CD4-positive, CD25-positive, alpha-beta regulatory T cell (primary cell): ENCODE measurements around the gene DSCAM. TPM values are rescaled to one million over a fixed set of nuclear protein-coding genes. Genes with fewer than 3 reads are reported as not detected.

ENCODE experiments used
- ATAC-seq, 2 donors: fragments of 150-1000 bp; cut with Tn5 transposase; one replicate each; pipeline ENCODE4 v1.10.0; 2021; ENCODE audit warnings: low read depth in 2 of 2, moderate number of reproducible peaks in 2 of 2, moderate library complexity in 1 of 2
- DNase-seq, 3 donors: peaks; one replicate each; pipeline versions ENCODE4 v3.0.0 to v3.0.0-alpha.2; 2012 to 2022; ENCODE audit warnings: mixed read lengths in 1 of 3
- H3K27ac ChIP-seq: one replicate; pipeline ENCODE4 v1.7.0; 2013; ENCODE audit warnings: mild to moderate bottlenecking, low read length; ENCODE audit not compliant: insufficient read depth, poor library complexity, severe bottlenecking
- H3K27me3 ChIP-seq: one replicate; pipeline ENCODE4 v1.7.0; 2013; ENCODE audit warnings: low read length; ENCODE audit not compliant: control insufficient read depth, insufficient read depth
- H3K36me3 ChIP-seq: one replicate; pipeline ENCODE4 v1.7.0; 2013; ENCODE audit warnings: mild to moderate bottlenecking, low read length, moderate library complexity; ENCODE audit not compliant: control insufficient read depth, insufficient read depth
- H3K4me1 ChIP-seq: 2 replicates; pipeline ENCODE4 v1.7.0; 2013; ENCODE audit warnings: mild to moderate bottlenecking, low read length; ENCODE audit not compliant: insufficient read depth, control insufficient read depth, poor library complexity, severe bottlenecking
- H3K4me3 ChIP-seq: one replicate; pipeline ENCODE4 v1.7.0; 2013; ENCODE audit warnings: low read depth, mild to moderate bottlenecking, low read length, moderate library complexity
- H3K9me3 ChIP-seq, 2 experiments: 1 replicate in 1 of 2; 2 replicates in 1 of 2; pipeline ENCODE4 v1.7.0; 2013; ENCODE audit warnings: low read length in 2 of 2, mild to moderate bottlenecking in 1 of 2, moderate library complexity in 1 of 2; ENCODE audit not compliant: control insufficient read depth in 2 of 2
- H3K27ac Mint-ChIP-seq, 3 donors: one replicate each; pipeline ENCODE4 v1.8.0; 2020 to 2022; ENCODE audit warnings: mild to moderate bottlenecking in 3 of 3, mixed read lengths in 3 of 3, moderate library complexity in 2 of 3
- H3K27me3 Mint-ChIP-seq: one replicate; pipeline ENCODE4 v1.8.0; 2022; ENCODE audit warnings: mild to moderate bottlenecking, mixed read lengths
- H3K36me3 Mint-ChIP-seq: one replicate; pipeline ENCODE4 v1.8.0; 2020; ENCODE audit warnings: mixed read lengths
- H3K4me1 Mint-ChIP-seq, 4 donors: one replicate each; pipeline ENCODE4 v1.8.0; 2020 to 2022; ENCODE audit warnings: mixed read lengths in 4 of 4, mild to moderate bottlenecking in 1 of 4
- H3K4me3 Mint-ChIP-seq, 4 donors: one replicate each; pipeline ENCODE4 v1.8.0; 2020 to 2022; ENCODE audit warnings: mild to moderate bottlenecking in 4 of 4, mixed read lengths in 4 of 4, moderate library complexity in 3 of 4
- H3K9me3 Mint-ChIP-seq, 7 donors: one replicate each; pipeline ENCODE4 v1.8.0; 2020 to 2022; ENCODE audit warnings: mixed read lengths in 7 of 7, mild to moderate bottlenecking in 3 of 7, moderate library complexity in 2 of 7
- polyA plus RNA-seq, 4 donors: library from polyadenylated mRNA; unstranded; fragments of 300-500 nt; fragmentation: Illumina TruSeq; gene quantifications; one replicate each; pipeline ENCODE4 v1.2.3, GENCODE V29; 2021
- total RNA-seq: library from RNA; stranded (reverse); gene quantifications from one replicate; pipeline ENCODE4 v1.2.3, GENCODE V29; 2022

DSCAM gene
- total and polyA plus RNA-seq, 5 donors from 2014 or later = not detected

DNA sequence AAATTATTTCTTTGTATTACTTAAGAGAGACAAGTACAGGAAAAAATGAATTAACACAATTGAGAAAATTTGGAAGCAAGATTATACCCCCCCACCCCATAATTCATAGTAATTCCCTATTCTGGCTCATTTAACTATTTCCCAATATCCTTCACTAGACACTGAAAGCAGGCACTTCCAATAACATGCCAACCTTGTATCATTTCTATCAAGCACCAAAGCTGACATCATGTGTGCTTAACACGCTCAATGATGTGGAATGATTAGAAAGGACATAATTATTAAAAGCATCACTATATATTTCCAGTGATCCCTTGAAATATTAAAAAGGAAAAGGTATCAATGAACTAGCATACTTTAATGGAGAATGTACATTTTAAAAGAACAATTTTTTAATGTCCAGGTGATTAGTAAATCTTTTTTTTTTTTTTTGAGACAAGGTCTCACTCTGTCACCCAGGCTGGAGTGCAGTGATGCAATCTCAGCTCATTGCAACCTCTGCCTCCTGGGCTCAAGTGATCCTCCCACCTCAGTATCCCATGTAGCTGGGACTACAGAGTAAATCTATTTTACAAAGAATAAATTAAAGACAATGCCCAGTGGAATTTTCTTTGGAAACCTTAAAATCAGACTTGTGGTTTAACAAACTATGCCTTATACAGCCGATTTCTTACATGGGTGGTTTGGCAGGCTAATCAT is 443.9 kb downstream of the DSCAM start:
- no peaks in the 10 kb centered on the region for H3K27me3 Mint-ChIP-seq
- no peaks in the 10 kb centered on the region for H3K4me1 Mint-ChIP-seq
- ATAC-seq = no peak
- no peaks in the 10 kb centered on the region for H3K27me3 ChIP-seq
- no peak overlapping the region for H3K27ac ChIP-seq
- H3K27ac Mint-ChIP-seq = no peak overlapping the region
- H3K9me3 ChIP-seq = no peaks in the 10 kb centered on the region
- H3K36me3 Mint-ChIP-seq = no peaks in the 10 kb centered on the region
- no peak overlapping the region for H3K4me3 ChIP-seq
- H3K4me1 ChIP-seq = no peaks in the 10 kb centered on the region
- no peak overlapping the region for H3K4me3 Mint-ChIP-seq
- no peaks in the 10 kb centered on the region for H3K36me3 ChIP-seq
- peaks cover 0 to 11% (median 2%) of the 10 kb centered on the region in 7 donors for H3K9me3 Mint-ChIP-seq
- no peak for DNase-seq

GRCh38 chr21:40395732-40396131 is 451.2 kb downstream of the DSCAM start:
- Mint-ChIP-seq H3K4me3 (no peak overlapping the region), H3K9me3 (peaks cover 0 to 11% (median 3%) of the 10 kb centered on the region in 7 donors), H3K27ac (no peak overlapping the region), H3K4me1 (no peaks in the 10 kb centered on the region), H3K27me3 (no peaks in the 10 kb centered on the region), H3K36me3 (no peaks in the 10 kb centered on the region)
- no peak for DNase-seq
- no peaks in the 10 kb centered on the region for H3K4me1 ChIP-seq
- no peak for ATAC-seq
- no peak overlapping the region for H3K4me3 ChIP-seq
- H3K9me3 ChIP-seq = no peaks in the 10 kb centered on the region
- H3K27me3 ChIP-seq = no peaks in the 10 kb centered on the region
- H3K27ac ChIP-seq = no peak overlapping the region
- H3K36me3 ChIP-seq = no peaks in the 10 kb centered on the region

- ATAC-seq = no peak
- H3K27me3 ChIP-seq = no peaks in the 10 kb centered on the region
- no peaks in the 10 kb centered on the region for H3K9me3 ChIP-seq
- peaks cover 0 to 13% (median 3%) of the 10 kb centered on the region in 7 donors for H3K9me3 Mint-ChIP-seq
- no peak for DNase-seq
- H3K36me3 Mint-ChIP-seq = no peaks in the 10 kb centered on the region
- no peak overlapping the region for H3K4me3 ChIP-seq
- H3K27ac ChIP-seq = no peak overlapping the region
- H3K4me1 ChIP-seq = no peaks in the 10 kb centered on the region
- no peak overlapping the region for H3K4me3 Mint-ChIP-seq
- H3K36me3 ChIP-seq = no peaks in the 10 kb centered on the region
- H3K4me1 Mint-ChIP-seq = no peaks in the 10 kb centered on the region
- H3K27ac Mint-ChIP-seq = no peak overlapping the region
- no peaks in the 10 kb centered on the region for H3K27me3 Mint-ChIP-seq
Measured at GRCh38 chr21:40393066-40393465, 453.9 kb downstream of the DSCAM start.

- H3K9me3 Mint-ChIP-seq = peaks cover 0 to 9% (median 3%) of the 10 kb centered on the region in 7 donors
- Histone ChIP-seq H3K27me3 (no peaks in the 10 kb centered on the region), H3K4me3 (no peak overlapping the region), H3K27ac (no peak overlapping the region), H3K36me3 (no peaks in the 10 kb centered on the region), H3K4me1 (no peaks in the 10 kb centered on the region), H3K9me3 (no peaks in the 10 kb centered on the region)
- H3K4me3 Mint-ChIP-seq = no peak overlapping the region
- H3K27me3 Mint-ChIP-seq = no peaks in the 10 kb centered on the region
- no peaks in the 10 kb centered on the region for H3K36me3 Mint-ChIP-seq
- H3K27ac Mint-ChIP-seq = no peak overlapping the region
- H3K4me1 Mint-ChIP-seq = no peaks in the 10 kb centered on the region
- ATAC-seq (no peak), DNase-seq (no peak)
Measured at GRCh38 chr21:40388046-40388445, 458.9 kb downstream of the DSCAM start.

GRCh38 chr21:40386981-40387747 is 459.8 kb downstream of the DSCAM start:
- ATAC-seq (no peak), DNase-seq (no peak)
- Histone ChIP-seq H3K4me3 (no peak overlapping the region), H3K27me3 (no peaks in the 10 kb centered on the region), H3K27ac (no peak overlapping the region), H3K9me3 (no peaks in the 10 kb centered on the region), H3K4me1 (no peaks in the 10 kb centered on the region), H3K36me3 (no peaks in the 10 kb centered on the region)
- Mint-ChIP-seq H3K27ac (no peak overlapping the region), H3K27me3 (no peaks in the 10 kb centered on the region), H3K4me3 (no peak overlapping the region), H3K4me1 (no peaks in the 10 kb centered on the region), H3K9me3 (peaks cover 0 to 8% (median 4%) of the 10 kb centered on the region in 7 donors), H3K36me3 (no peaks in the 10 kb centered on the region)

- Histone ChIP-seq H3K4me3 (no peak overlapping the region), H3K4me1 (no peaks in the 10 kb centered on the region), H3K27ac (no peak overlapping the region), H3K36me3 (no peaks in the 10 kb centered on the region), H3K27me3 (no peaks in the 10 kb centered on the region), H3K9me3 (no peaks in the 10 kb centered on the region)
- H3K36me3 Mint-ChIP-seq = no peaks in the 10 kb centered on the region
- peaks cover 0 to 8% (median 3%) of the 10 kb centered on the region in 7 donors for H3K9me3 Mint-ChIP-seq
- no peaks in the 10 kb centered on the region for H3K27me3 Mint-ChIP-seq
- H3K4me3 Mint-ChIP-seq = no peak overlapping the region
- ATAC-seq (no peak), DNase-seq (peak in 1 of 3 donors; percentile 25)
- H3K4me1 Mint-ChIP-seq = no peaks in the 10 kb centered on the region
- no peak overlapping the region for H3K27ac Mint-ChIP-seq
Measured at GRCh38 chr21:40386294-40386911, 460.6 kb downstream of the DSCAM start.

DNA sequence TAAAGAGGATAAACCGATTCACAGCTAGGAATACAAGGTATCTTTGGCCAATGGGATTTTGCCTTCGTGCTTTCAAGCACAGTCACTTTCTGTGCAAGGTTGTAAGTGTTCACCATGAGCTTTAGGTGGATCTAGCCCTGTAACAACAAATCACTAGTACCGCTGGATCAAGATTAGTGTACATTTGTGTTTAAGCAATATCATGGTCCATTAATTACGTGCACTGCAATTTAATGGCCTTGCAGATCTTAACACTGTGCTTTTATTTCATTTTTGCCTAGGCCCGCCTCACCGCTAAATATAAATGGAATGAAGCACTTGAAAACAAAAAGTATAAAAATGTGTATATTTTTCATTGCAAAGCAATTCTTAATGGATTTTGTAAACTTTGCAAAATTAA is 461.1 kb downstream of the DSCAM start:
- no peak overlapping the region for H3K27ac ChIP-seq
- H3K36me3 Mint-ChIP-seq = no peaks in the 10 kb centered on the region
- no peaks in the 10 kb centered on the region for H3K4me1 Mint-ChIP-seq

More for the DNA sequence above, 461.1 kb downstream of the DSCAM start:
- H3K27me3 ChIP-seq = no peaks in the 10 kb centered on the region
- ATAC-seq = no peak
- no peaks in the 10 kb centered on the region for H3K27me3 Mint-ChIP-seq
- H3K36me3 ChIP-seq = no peaks in the 10 kb centered on the region
- no peak overlapping the region for H3K4me3 Mint-ChIP-seq
- H3K4me1 ChIP-seq = no peaks in the 10 kb centered on the region
- DNase-seq = no peak
- H3K4me3 ChIP-seq = no peak overlapping the region
- H3K9me3 Mint-ChIP-seq = peaks cover 0 to 13% (median 4%) of the 10 kb centered on the region in 7 donors
- H3K27ac Mint-ChIP-seq = no peak overlapping the region
- H3K9me3 ChIP-seq = no peaks in the 10 kb centered on the region
